ENCODE data around the gene DGCR2. TPM values are rescaled to one million over a fixed set of nuclear protein-coding genes. Genes with fewer than 3 reads are reported as not detected.
A peak's percentile ranks its signal among the peaks of the same experiment; 100 is the strongest.

The DGCR2 gene
- total RNA-seq, 2 donors from 2014 or later, result 43.8 to 89.3 TPM

GRCh38 chr22:19123936-19124335 is 1.7 kb upstream of the DGCR2 start:
- H3K36me3 ChIP-seq (replicated peaks in 1 of 2; ENCODE audit: insufficient read depth in 1 of 2, low read depth in 2 of 2), result no peaks in the 10 kb centered on the region
- WGBS, 2 donors, result 80 to 86% methylated on average over 4 of the region's 4 CpGs
- no peak for ATAC-seq

GRCh38 chr22:19122752-19123492 is 710 bp upstream of the DGCR2 start:
- WGBS, 2 donors, result 14 to 17% methylated on average over 26 of the region's 27 CpGs
- peak in 3 of 4 donors; percentile 39 to 55 (median 52) for DNase-seq
- Histone ChIP-seq H3K9me3 (no peaks in the 10 kb centered on the region), H3K36me3 (replicated peaks in 1 of 2; ENCODE audit: insufficient read depth in 1 of 2, low read depth in 2 of 2) (no peaks in the 10 kb centered on the region), H3K27ac (peak overlapping the region; percentile 52 to 99 (median 96)), H3K4me3 (peak overlapping the region; percentile 27 to 83), H3K27me3 (no peaks in the 10 kb centered on the region), H3K4me1 (peaks cover 49% of the 10 kb centered on the region)
- no peak for TF ChIP-seq CTCF (IDR thresholded peaks at IDR 0.05)
- intact Hi-C loops (cut with DNase I), result no loop called here
- peak; percentile 10 for ATAC-seq

More at GRCh38 chr22:19123936-19124335, 1.7 kb upstream of the DGCR2 start:
- peaks cover 39% of the 10 kb centered on the region for H3K4me1 ChIP-seq
- DNase-seq, result no peak
- intact Hi-C loops (cut with DNase I), result no loop called here
- no peak overlapping the region for H3K4me3 ChIP-seq
- no peaks in the 10 kb centered on the region for H3K27me3 ChIP-seq
- no peak for TF ChIP-seq POLR2A (IDR thresholded peaks at IDR 0.05)
- no peak overlapping the region for H3K27ac ChIP-seq
- no peaks in the 10 kb centered on the region for H3K9me3 ChIP-seq

GRCh38 chr22:19121631-19122142 is 525 bp downstream of the DGCR2 start:
- DNase-seq (peak; percentile 74 to 81 (median 78)), ATAC-seq (peak; percentile 45)
- no peaks in the 10 kb centered on the region for H3K9me3 ChIP-seq
- WGBS, 2 donors, result 0% methylated on average over 46 of the region's 47 CpGs; no CpG with 5 or more reads in 1 of the 2 donors
- TF ChIP-seq CTCF (IDR thresholded peaks at IDR 0.05) (no peak), POLR2A (IDR thresholded peaks at IDR 0.05) (peak in 2 of 3 donors; percentile 58 to 62)
- H3K36me3 ChIP-seq (replicated peaks in 1 of 2; ENCODE audit: insufficient read depth in 1 of 2, low read depth in 2 of 2), result no peaks in the 10 kb centered on the region
- intact Hi-C loops (cut with DNase I), result no loop called here
- H3K4me3 ChIP-seq, result peak overlapping the region; percentile 58 to 83
- H3K27me3 ChIP-seq, result no peaks in the 10 kb centered on the region
- H3K4me1 ChIP-seq, result peaks cover 52% of the 10 kb centered on the region
- peak overlapping the region; percentile 94 to 99 (median 98) for H3K27ac ChIP-seq

- TF ChIP-seq CTCF (IDR thresholded peaks at IDR 0.05) (no peak), POLR2A (IDR thresholded peaks at IDR 0.05) (peak; percentile 20 to 76 (median 62))
- H3K36me3 ChIP-seq (replicated peaks in 1 of 2; ENCODE audit: insufficient read depth in 1 of 2, low read depth in 2 of 2), result no peaks in the 10 kb centered on the region
- peak overlapping the region; percentile 94 to 99 (median 98) for H3K27ac ChIP-seq
- WGBS, 2 donors, result 7 to 8% methylated on average over 13 to 23 of the region's 23 CpGs
- H3K9me3 ChIP-seq, result no peaks in the 10 kb centered on the region
- ATAC-seq, result peak; percentile 66
- H3K27me3 ChIP-seq, result no peaks in the 10 kb centered on the region
- peak; percentile 81 to 88 (median 83) for DNase-seq
- H3K4me3 ChIP-seq, result peak overlapping the region; percentile 58 to 83
- intact Hi-C loops (cut with DNase I), result no loop called here
- peaks cover 59% of the 10 kb centered on the region for H3K4me1 ChIP-seq
These were observed 1.2 kb downstream of the DGCR2 start for GRCh38 chr22:19120829-19121630.

- Histone ChIP-seq H3K36me3 (replicated peaks in 1 of 2; ENCODE audit: insufficient read depth in 1 of 2, low read depth in 2 of 2) (no peaks in the 10 kb centered on the region), H3K4me1 (peaks cover 69% of the 10 kb centered on the region), H3K27me3 (no peaks in the 10 kb centered on the region), H3K4me3 (no peak overlapping the region), H3K27ac (peak overlapping the region; percentile 94 to 99 (median 98)), H3K9me3 (no peaks in the 10 kb centered on the region)
- DNase-seq (no peak), ATAC-seq (no peak)
- 45 to 52% methylated on average over 3 to 8 of the region's 8 CpGs for WGBS, 2 donors
- TF ChIP-seq CTCF (IDR thresholded peaks at IDR 0.05) (no peak), POLR2A (IDR thresholded peaks at IDR 0.05) (no peak)
- intact Hi-C loops (cut with DNase I), result no loop called here
These were observed 2.3 kb downstream of the DGCR2 start for GRCh38 chr22:19119949-19120348.

All from body of pancreas (tissue), 4 donors.